HuH-7 (cell line): Measurements from ENCODE around the gene TASP1.
"Not testable (repeated sequence)": the region's sequence is repeated elsewhere in the genome, so short reads cannot be mapped to it uniquely, and the experiment has no call there.

Experiments
- DNase-seq: peaks from one replicate; pipeline ENCODE4 v3.0.0; 2011; ENCODE audit warnings: low spot score

TASP1 gene

GRCh38 chr20:13492001-13492481 lies 146.7 kb downstream of the TASP1 start:
- DNase-seq: peak; percentile 25

GRCh38 chr20:13487202-13487601 lies 151.5 kb downstream of the TASP1 start:
- DNase-seq: no peak

GRCh38 chr20:13486694-13487093 lies 152.0 kb downstream of the TASP1 start:
- no peak for DNase-seq

GRCh38 chr20:13485576-13485975 lies 153.2 kb downstream of the TASP1 start:
- DNase-seq: no peak

GRCh38 chr20:13485019-13485418 lies 153.7 kb downstream of the TASP1 start:
- not testable (repeated sequence) for DNase-seq

- not testable (repeated sequence) for DNase-seq
These were observed 155.3 kb downstream of the TASP1 start for GRCh38 chr20:13483472-13483871.

GRCh38 chr20:13478366-13478765 lies 160.4 kb downstream of the TASP1 start:
- DNase-seq: no peak

GRCh38 chr20:13474467-13474866 lies 164.3 kb downstream of the TASP1 start:
- DNase-seq: no peak

- DNase-seq: no peak
These were observed 169.5 kb downstream of the TASP1 start for GRCh38 chr20:13469262-13469661.

- no peak for DNase-seq
These were observed 170.6 kb downstream of the TASP1 start for GRCh38 chr20:13468166-13468565.

- DNase-seq: no peak
These were observed 174.0 kb downstream of the TASP1 start for GRCh38 chr20:13464702-13465101.

GRCh38 chr20:13461849-13462458 lies 176.8 kb downstream of the TASP1 start:
- no peak for DNase-seq

- peak; percentile 48 for DNase-seq
These were observed 179.8 kb downstream of the TASP1 start for GRCh38 chr20:13458860-13459451.

GRCh38 chr20:13457487-13457886 lies 181.2 kb downstream of the TASP1 start:
- DNase-seq: no peak

- DNase-seq: no peak
These were observed 183.0 kb downstream of the TASP1 start for GRCh38 chr20:13455713-13456112.

GRCh38 chr20:13453367-13453766 lies 185.4 kb downstream of the TASP1 start:
- no peak for DNase-seq

GRCh38 chr20:13452470-13453124 lies 186.1 kb downstream of the TASP1 start:
- DNase-seq: no peak

GRCh38 chr20:13449868-13450434 lies 188.8 kb downstream of the TASP1 start:
- no peak for DNase-seq

- DNase-seq: no peak
These were observed 191.1 kb downstream of the TASP1 start for GRCh38 chr20:13447385-13448180.

- no peak for DNase-seq
These were observed 195.0 kb downstream of the TASP1 start for GRCh38 chr20:13443690-13444089.

- no peak for DNase-seq
These were observed 195.7 kb downstream of the TASP1 start for GRCh38 chr20:13442986-13443385.

- DNase-seq: no peak
These were observed 197.3 kb downstream of the TASP1 start for GRCh38 chr20:13441388-13441787.
